ENCODE data around the gene VAMP2.
"Not testable (repeated sequence)": the region's sequence is repeated elsewhere in the genome, so short reads cannot be mapped to it uniquely, and the experiment has no call there.

VAMP2 gene

DNA sequence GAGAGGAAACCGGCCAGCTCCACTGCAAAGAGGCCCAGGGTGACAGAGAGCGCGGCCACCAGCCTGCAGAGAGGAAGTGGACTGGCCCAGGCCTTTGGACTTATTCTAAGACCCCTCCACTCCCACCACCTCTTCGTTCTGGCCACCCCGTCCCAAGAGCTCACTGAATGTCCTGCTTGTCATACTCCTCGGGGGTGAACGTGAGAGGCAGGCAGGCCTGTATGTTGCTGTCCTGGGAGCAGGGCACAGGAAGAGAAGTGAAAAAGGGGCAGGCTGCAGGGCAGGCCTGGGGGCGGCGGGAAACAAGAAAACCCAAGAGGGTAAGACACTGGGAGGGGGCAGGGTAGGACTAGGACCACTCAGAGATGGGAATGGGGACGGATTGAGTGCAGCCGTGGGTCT, 13.0 kb upstream of the VAMP2 start:
- no peak for DNase-seq

DNA sequence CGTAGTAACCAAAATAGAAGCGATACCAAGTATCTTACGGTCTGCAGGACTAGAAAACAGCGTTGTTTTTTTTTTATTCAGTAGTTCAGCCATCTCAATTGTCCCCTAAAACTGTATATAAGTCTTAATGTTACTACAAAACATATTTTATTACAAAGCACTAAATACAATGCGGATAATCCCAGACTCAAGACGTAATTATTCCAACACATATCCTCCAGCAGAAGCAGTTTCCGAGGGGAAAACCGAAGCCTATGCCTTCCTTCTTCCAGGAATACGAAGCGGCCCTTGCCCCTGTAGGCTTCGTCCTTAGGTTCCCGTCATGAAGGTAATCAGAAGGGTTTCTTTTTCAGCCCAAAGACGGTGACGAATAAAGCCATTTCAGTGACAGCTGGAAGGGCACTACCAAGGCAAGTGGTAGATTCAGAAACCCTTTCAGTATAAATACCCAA, 11.1 kb upstream of the VAMP2 start:
- DNase-seq: no peak

DNA sequence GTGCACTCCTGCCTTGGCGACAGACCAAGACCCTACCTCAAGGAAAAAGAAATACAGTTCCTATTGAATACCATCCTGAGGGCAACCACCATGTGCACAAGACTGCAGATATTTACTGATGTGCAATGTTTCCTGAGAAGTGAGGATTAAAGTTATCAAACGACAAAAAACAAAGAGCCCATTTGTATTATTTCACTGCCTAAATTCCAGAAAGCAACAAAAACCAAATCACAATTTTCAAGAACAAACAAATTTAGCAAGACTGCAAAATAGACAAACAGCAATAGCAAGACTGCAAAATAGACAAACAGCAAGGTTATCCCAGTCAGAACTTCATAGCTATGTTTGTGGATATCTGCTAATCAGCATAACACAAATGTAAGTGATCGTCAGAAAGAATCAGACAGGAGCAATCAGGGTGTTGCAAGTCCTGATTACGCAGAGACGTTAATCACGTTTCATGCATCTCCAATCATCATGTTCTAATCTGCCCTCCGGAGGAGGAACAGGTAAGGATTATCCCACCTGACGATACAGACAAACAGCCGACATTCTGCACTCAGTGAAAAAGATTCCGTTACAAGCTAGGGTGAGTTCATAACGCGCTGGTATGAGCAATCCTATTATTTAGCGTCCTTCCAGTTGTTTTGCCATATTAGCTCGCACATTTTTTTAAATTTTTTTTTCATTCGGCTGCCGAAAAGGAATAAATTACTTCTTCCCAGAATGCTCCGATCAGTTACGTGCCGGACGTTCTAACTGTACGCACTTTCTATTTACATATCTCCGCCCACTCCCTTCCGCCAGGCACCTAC, 10.5 kb upstream of the VAMP2 start:
- peak; percentile 91 for DNase-seq

DNA sequence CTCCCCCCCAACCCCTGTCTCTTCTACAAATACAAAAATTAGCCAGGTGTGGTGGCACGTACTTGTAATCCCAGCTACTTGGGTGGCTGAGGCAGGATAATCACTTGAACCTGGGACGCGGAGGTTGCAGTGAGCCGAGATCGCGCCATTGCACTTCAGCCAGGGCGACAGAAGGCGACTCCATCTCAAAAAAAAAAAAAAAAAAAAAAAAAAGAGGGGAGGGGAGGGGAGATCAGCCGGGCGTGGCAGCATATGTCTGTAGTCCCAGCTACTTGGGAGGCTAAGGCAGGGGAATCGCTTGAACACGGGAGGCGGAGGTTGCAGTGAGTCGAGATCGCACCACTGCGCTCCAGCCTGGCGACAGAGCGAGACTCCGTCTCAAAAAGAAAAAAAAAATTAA, 7.4 kb upstream of the VAMP2 start:
- not testable (repeated sequence) for DNase-seq

DNA sequence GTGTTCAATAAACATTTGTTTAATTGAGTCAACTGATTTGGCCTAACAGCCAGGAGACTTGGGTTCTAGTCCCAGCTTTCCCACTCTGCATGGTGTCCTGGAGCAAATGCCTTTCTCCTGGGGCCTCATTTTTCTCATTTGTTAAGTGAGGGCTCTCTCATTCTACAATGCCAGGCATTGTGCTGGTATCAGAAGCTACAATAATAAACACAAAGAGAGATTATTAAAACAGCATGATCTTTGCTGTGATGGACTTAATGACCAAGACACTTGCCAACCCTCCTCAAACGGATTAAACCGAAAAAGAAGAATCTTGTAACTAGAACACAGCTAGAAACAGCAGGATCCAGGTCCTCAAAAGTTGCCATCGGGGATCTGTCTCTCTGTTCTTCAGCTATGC, 4.8 kb upstream of the VAMP2 start:
- no peak for DNase-seq

DNA sequence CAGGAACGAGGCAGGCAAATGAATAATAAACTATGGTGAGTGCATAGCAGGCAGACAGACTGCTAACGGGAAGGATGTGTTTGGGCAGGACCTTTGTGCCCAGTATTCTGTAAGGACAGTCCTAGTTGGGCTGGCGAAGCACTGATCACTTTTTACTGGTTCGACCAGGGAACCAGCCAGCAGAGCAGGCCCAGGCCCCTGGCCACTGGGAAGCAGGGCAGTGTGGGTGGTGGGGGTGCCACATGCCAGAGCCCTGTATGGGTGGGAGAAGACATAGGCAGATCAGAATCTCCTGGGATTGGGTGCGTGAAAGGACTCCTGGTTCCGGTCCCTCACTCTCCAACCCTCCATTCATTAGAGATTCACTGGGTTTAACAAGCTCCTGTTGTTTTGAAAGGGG, 4.0 kb upstream of the VAMP2 start:
- DNase-seq: no peak

DNA sequence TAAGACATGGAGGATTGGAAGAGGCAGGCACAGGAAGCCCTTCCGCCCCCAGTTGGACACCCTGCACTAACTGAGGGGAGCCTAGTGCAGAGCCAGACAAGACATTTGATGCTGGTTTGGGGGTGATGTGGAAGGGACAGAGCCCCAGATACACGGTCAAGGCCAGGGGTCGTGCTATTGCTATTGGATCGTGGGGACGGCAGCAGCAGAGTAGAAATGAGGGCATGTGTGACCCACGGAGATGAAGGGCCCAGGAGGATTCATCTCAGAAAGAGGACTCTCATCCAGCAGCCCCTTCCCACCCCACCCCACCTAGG, 2.0 kb upstream of the VAMP2 start:
- no peak for DNase-seq

DNA sequence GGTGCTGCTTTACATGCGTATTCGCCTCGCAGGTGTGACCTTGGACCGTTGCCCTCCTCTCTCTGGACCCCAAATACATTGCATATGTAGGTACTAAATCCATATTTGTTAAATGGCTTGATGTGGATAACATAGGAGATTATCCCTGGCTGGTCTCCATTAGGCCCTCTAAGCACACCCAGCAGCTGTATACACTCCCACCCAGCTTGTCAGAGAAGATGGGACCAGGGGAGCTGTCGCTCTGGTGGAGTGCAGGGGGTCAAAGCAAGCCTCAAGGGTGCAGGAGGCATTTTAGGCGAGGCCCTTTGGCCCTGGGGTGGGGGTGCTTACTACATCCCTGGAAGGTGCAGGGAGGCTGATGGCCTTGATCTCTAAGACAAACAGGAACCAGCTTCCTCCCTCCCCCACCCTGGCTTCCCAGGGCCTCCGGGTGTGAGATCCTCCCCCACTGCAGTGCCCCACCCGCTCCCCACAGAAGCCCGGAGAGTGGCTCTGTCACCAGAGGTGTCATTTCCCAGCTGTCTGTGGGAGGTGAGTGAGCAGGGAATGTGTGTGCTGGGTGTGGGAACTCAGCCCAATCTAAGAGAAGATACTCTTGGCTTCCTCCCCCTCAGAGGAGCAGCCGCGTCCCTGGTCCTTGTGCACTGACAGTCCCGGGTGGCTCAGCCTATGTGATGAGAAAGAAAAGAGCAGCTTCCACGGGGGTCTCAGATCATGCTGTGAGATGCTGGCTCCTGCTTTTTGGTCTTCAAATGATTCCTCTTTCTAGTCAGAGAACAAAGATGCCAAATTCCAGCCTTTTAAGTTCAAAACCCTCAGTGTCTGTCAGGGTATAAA, 1.4 kb upstream of the VAMP2 start:
- DNase-seq: no peak

DNA sequence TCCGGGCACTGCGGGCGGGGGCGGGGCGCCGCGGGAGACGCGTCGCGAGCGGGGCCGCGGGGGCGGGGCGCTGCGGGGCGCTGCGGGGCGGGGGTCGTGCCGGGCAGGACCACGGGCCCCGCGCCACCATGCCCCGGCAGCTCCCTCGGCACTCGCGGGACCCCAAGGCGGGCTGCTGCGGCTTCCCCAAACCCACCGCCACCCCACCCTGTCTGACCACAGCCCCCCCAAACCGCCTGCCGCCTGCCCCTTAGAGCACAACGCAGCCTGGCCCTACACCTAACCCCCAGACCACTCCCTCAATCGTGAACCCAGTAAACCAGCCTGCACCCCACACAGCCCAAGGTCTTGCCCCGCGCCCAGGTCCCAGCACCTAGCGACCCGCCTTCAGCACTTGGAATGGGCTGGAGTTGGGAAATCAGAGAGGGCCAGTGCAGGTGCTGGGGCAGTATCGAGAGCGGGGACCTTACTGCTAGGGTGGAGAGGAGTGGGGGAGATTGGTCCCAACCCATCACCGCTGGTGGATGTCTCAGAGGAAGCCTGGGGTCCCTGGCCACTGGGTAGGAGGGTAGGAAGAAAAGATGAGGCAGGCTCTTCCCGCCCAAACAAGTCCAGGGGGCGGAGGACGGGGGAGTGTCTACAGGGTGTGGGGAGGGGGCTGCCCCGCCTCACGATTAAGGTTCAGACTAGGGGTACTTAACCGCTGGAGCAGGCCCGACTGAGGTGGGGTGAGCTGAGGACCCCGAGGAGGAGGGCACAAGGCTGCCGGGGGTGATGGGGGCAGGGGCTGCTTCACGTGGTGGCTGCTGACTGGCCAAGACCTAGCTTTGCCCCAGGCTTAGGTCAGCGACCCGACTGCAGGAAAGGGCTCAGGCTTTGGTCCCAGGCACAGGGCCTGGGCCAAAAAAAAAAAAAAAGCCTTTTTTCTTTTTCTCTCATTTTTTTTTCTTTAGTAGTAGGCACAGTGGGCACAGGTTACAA, 539 bp upstream of the VAMP2 start:
- no peak for DNase-seq

DNA sequence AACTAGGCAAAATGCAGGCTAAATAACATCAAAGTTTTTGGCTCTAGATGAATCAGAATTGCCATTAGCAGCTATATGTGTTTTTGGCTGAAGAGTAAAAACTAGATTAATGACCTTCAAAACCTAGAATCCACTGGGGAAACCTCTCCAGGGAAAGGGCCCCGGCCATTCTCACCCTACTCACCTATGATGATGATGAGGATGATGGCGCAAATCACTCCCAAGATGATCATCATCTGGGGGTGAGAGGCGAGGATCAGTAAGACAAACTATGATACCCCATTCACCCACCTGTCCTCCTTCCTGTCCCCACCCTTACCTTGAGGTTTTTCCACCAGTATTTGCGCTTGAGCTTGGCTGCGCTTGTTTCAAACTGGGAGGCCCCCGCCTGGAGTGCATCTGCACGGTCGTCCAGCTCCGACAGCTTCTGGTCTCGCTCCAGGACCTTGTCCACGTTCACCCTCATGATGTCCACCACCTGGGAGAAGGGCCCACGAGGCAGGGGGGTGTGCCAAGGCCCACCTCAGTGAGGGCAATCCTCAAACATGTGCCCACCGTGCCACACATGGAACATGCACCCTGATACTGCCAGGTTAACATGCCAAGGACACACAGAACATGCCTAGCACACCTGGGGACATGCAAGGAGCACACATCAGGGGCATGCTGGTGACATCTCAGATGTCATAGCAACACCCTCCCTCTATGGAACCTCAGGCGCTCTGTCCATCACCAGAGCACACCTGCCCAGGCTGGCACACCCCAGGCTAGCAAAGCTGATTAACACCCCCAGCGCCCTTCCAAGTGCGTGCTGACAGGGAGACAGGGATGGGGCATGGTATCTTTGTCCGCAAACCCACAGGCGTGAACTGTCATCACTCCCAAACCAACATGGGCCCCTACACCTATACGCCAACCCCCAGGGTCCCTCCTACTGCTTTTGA, 1.2 kb downstream of the VAMP2 start:
- no peak for DNase-seq

DNA sequence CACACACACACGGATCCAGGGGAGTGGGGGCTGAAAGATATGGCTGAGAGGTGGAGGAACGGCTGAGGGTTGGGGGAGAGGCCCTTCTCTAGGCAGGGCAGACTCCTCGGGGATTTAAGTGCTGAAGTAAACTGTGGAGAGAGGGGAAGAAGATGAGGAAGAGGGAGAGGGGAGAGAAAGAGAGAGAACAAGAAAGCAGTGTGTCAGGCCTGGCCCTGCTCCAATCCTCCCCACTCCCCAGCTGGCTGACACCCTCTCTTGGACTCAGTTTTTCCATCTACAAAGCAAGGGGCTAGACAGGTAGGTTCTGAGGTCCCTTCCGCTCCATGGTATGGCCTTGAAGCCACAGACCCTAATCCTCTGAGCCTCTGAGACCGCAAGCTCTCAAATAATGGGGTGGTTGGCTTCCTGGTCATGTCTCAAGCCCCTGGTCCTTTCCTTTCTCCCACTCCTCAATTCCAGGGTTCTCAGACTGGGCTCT, 2.0 kb downstream of the VAMP2 start:
- no peak for DNase-seq

DNA sequence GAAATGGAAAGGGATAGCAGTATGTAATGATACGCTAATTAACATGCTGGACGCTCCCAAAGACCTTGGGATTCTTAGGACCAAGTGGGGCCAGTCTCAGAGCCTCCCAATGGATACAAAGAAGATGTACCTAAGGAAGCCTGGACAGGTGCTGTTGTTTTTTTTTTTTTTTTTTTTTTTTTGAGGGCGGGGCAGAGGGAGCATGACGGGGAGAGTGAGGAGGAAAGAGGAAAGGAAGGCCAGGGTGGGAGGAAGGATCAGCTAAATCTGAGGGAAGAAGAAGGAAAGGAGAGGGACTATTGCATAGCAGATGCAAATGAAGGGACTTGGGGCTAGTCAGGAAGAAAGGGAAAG, 2.5 kb downstream of the VAMP2 start:
- no peak for DNase-seq

DNA sequence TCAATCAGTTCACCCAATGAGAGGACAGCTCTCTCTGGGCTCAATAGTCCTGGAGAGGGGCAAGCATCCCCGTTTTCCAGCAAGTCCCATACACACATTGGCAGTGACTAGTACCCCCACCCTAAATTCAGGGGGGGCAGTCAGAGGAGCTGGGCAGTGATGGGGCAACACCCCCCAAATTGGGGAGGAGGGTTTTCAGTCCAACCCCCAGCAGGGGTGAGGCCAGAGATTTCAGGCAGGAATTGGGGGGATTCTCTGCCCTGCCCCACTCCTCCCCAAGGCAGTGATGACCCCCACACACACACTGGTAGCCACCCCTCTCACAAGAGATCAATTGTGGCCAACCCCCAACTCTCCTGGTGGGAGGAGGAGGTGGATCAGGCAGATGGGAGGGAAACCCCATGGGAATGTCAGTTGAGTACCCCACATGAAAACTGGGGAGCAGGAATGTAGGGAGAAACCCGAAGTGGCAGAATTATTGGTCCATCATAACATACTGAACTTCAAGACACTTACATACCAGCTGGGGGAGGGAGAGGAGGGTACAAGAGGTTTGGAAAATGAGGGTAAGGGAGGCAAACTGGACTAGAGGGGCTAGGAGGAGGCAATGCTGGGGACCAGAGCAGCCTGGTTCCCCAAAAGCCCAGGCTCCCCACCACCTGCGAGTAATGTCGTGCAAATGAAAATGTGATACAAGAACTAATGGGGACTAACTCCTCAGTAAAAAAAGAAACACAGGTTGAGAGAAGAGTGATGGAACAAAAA, 3.1 kb downstream of the VAMP2 start:
- DNase-seq: no peak

DNA sequence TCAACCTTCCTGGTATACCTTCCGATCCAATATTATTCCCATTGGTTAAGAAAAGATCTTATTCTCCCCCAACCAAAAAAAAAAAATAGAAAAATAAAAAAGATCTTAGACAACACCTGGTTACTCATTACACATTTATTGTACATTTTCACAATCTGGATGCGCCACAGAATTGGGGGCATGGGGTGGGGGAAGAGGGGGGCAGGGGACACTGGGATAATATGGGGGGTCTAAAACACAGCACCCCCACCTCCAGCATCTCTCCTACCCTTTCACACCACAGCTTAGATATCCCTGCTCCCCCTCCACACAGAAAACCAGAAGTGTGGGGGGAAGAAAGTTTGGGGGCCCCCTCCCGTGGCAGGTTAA, 3.7 kb downstream of the VAMP2 start:
- DNase-seq: no peak

DNA sequence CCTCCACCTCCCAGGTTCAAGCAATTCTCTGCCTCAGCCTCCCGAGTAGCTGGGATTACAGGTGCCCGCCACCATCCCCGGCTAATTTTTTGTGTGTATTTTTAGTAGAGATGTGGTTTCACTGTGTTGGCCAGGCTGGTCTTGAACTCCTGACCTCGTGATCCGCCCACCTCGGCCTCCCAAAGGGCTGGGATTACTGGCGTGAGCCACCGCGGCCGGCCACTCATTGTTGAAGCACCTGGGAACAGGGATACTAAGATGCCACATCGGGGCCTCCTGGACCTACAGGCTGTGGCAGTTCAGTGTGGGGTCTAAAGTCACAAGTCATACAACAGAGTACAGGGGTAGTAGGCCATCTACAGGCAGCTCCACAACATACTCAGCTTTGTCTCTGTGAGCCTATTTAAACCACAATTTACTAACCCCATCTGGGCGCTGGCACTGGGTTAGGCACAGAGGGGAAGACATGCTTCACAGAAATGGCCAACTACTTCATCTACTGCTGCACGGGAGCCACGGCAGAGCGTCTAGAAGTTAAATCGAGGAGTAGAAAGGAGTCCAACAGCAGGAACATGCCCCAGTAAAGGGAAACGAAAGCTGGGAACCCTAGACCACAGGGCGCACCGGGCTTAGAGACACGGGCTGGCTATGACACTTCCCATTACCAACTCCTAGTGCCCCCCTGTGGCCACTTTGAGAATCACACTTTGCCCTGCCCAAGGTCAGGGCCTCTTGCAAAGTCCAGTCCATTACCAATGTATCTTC, 4.3 kb downstream of the VAMP2 start:
- DNase-seq: peak; percentile 25

DNA sequence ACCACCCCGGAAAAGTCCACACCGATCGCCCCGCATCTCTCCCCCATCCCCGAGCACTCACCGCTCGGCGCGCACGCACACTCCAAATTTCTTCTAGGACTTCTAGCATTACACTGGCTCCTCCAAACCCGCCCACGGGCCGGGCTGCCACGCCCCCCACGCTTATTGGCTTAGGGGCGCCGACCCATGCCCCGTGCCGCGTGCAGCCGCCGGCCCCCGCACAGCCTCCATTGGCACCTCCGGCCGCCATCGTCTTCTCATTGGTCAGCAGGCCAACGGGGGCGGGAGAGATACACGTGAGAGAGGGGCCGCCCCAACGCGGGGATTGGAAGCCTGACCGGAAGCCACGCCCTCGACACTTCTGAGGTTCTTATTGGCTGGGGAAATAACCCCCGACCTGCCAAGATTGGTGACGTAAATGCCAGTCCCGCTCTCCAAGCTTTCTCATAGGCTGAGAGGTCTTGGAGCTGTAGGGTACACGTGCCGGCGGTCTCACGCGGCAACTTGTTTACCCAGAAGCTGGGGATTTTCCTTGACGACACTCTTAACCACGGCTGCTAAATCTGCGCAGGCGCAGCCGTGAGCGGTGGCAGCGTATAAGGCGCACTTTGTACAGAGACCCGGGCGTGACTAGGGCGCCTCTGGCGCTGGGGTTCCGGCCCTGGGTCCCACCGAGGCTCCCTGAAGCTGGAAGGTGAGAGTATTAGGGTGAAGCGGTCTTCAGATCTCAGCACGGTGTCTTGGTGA, 6.3 kb downstream of the VAMP2 start:
- DNase-seq: peak; percentile 98

DNA sequence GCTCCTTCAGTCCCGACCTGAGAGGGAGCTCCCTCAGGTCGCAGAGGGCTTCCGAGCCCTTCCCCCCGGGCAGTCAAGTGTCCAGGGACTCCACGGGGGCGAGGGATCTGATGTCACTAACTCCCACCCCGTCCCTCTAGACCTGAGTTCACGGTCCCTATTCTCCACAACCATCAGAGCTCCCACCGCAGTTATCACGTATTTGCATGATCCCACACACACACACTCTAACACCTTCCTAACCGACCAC, 6.8 kb downstream of the VAMP2 start:
- DNase-seq: no peak

DNA sequence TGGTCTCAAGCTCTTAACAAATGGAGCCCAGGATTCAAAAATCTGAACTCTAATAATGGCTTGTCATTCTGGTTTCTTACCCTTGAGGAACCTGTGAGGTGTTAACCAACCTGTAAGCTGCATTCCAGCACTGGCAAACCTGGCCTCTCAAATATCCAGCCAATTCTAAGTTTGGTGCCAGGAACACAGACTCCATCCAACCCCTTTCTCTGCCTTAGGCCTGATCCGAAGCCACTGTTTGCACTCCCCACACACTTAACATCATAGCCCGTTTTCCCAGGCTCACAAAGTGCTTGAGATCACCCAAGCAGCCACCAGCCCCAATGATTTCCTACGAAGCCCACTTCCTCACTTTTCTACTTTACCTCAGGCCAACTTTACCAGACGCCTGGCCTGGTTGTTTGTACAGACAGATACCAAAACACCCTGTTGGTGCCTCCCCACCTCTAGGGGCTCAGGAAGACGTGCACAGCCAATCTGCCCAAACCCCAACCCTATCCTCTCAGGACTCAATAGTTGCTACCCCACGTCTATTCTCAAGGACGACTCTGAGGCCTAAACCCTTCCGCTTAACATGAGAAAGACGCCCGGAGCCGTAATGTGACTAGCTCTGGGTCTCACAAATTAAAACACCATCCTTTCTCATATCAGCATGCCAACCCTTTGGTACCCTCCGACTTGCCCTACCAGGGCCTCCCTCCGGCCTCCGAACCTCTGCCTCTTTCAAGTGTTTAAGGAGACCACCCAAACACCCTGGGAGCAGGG, 7.3 kb downstream of the VAMP2 start:
- no peak for DNase-seq

DNA sequence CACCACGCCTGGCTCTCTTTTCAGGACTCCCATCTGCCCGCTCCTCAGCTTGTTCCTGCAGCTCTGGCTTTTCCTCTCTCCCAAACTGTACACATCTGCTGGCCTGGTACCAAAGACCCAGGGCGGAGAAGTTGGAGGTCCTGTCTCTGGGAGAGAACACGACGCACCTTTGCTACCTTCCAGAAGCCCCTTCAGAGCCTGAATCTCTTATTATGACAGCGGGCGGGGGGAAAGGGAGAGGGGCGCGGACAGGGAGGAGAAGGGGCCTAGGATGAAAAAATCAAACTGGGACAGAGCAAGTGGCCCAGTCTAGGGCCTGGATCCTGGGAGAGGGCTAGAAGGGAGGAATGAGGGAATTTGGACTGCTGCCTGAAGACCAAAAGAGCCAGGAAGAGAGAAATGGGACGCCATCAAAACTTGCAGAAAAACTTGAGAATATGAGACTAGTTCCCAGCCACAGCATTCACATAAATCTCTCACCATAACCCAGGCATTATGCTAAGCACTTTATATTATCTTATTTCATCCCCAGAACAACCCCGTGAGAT, 8.1 kb downstream of the VAMP2 start:
- no peak for DNase-seq
